Measurements from ENCODE around the gene B3GNT4.
"Not testable (repeated sequence)": the region's sequence is repeated elsewhere in the genome, so short reads cannot be mapped to it uniquely, and the experiment has no call there.

Gene B3GNT4
- total RNA-seq = 0 to 1.7 (median 0.72) reads per million in 4 experiments

- peak; percentile 53 for DNase-seq
Measured at GRCh38 chr12:122203301-122204166, at the start of gene B3GNT4. TSS of gene B3GNT4 (plus strand) at chr12:122203709. CDS start at chr12:122204619, 910 bp downstream.

GRCh38 chr12:122155705-122156104 lies 47.8 kb upstream of the B3GNT4 start:
- no peak for DNase-seq

GRCh38 chr12:122158700-122159285 lies 44.7 kb upstream of the B3GNT4 start:
- DNase-seq = no peak

GRCh38 chr12:122159882-122160281 lies 43.6 kb upstream of the B3GNT4 start:
- no peak for DNase-seq

GRCh38 chr12:122160761-122161160 lies 42.7 kb upstream of the B3GNT4 start:
- DNase-seq = no peak

GRCh38 chr12:122161682-122162081 lies 41.8 kb upstream of the B3GNT4 start:
- DNase-seq = no peak

- no peak for DNase-seq
Measured at GRCh38 chr12:122162976-122163375, 40.5 kb upstream of the B3GNT4 start.

- DNase-seq = no peak
Measured at GRCh38 chr12:122166422-122167349, 36.8 kb upstream of the B3GNT4 start.

GRCh38 chr12:122167356-122167925 lies 36.1 kb upstream of the B3GNT4 start:
- DNase-seq = no peak

- DNase-seq = no peak
Measured at GRCh38 chr12:122168492-122168891, 35.0 kb upstream of the B3GNT4 start.

GRCh38 chr12:122171399-122171798 lies 32.1 kb upstream of the B3GNT4 start:
- no peak for DNase-seq

GRCh38 chr12:122172262-122172939 lies 31.1 kb upstream of the B3GNT4 start:
- DNase-seq = no peak

GRCh38 chr12:122174155-122174845 lies 29.2 kb upstream of the B3GNT4 start, which contains the start of gene IL31:
TSS of gene IL31 (minus strand) at chr12:122174221. CDS start at chr12:122174172, 49 bp downstream.
- no peak for DNase-seq

- DNase-seq = not testable (repeated sequence)
Measured at GRCh38 chr12:122176473-122176872, 27.0 kb upstream of the B3GNT4 start.

- no peak for DNase-seq
Measured at GRCh38 chr12:122182887-122183587, 20.5 kb upstream of the B3GNT4 start, which contains the start of gene LRRC43. TSS of gene LRRC43 (plus strand) at chr12:122183123. CDS start at chr12:122183145, 22 bp downstream.

- DNase-seq = no peak
Measured at GRCh38 chr12:122183588-122183940, 19.9 kb upstream of the B3GNT4 start.

- DNase-seq = no peak
Measured at GRCh38 chr12:122184517-122184916, 19.0 kb upstream of the B3GNT4 start.

- no peak for DNase-seq
Measured at GRCh38 chr12:122185079-122185478, 18.4 kb upstream of the B3GNT4 start.

GRCh38 chr12:122185494-122186082 lies 17.9 kb upstream of the B3GNT4 start:
- DNase-seq = no peak

- no peak for DNase-seq
Measured at GRCh38 chr12:122187466-122187865, 16.0 kb upstream of the B3GNT4 start.

All from effector CD8-positive, alpha-beta T cell (primary cell).